OCI-LY7 (cell line): Measurements from ENCODE around the gene LINS1. TPM values are rescaled to one million over a fixed set of nuclear protein-coding genes. Genes with fewer than 3 reads are reported as not detected.

ENCODE experiments used
- BruUV-seq: library from RNA; stranded (reverse); fragments of 400-500 nt; replicated peaks from 2 replicates; lab custom pipeline; 2021; lab: Mats Ljungman, UMichigan
- CTCF ChIA-PET: fragments of 300-600 bp; sonication (Branson Sonifier 250); formaldehyde crosslinking; loops from one replicate; lab custom pipeline; 2022; ENCODE audit warnings: antibody characterized with exemption; ENCODE audit not compliant: unreplicated experiment; lab: Charles Lee
- POLR2A ChIA-PET: fragments of 300-600 bp; sonication (Branson Sonifier 250); formaldehyde crosslinking; loops from one replicate; lab custom pipeline; 2022; ENCODE audit warnings: antibody characterized with exemption; lab: Charles Lee
- DNase-seq: peaks from one replicate; pipeline ENCODE4 v3.0.0-alpha.2; 2015; ENCODE audit warnings: low spot score
- H2AFZ ChIP-seq: fragments of 200-600 bp; sonication (generic), shearing (Covaris generic); 2 replicates; pipeline ENCODE4 v1.6.1; 2014; ENCODE audit warnings: mild to moderate bottlenecking, antibody characterized with exemption, low read length, moderate library complexity
- H3K27ac ChIP-seq: fragments of 200-600 bp; sonication (generic); 2 replicates; pipeline ENCODE4 v1.5.1; 2014; ENCODE audit warnings: mixed run types, low read depth, mild to moderate bottlenecking, moderate library complexity, low read length, inconsistent platforms; ENCODE audit not compliant: poor library complexity, severe bottlenecking
- H3K36me3 ChIP-seq: fragments of 200-600 bp; sonication (generic); 2 replicates; pipeline ENCODE4 v1.6.1; 2014; ENCODE audit warnings: mild to moderate bottlenecking, antibody characterized with exemption, low read length, moderate library complexity, mixed read lengths; ENCODE audit not compliant: insufficient read depth
- H3K4me1 ChIP-seq: fragments of 200-600 bp; sonication (generic); 2 replicates; pipeline ENCODE4 v1.5.1; 2014; ENCODE audit warnings: mild to moderate bottlenecking, low read length; ENCODE audit not compliant: insufficient read depth, poor library complexity, severe bottlenecking
- H3K4me2 ChIP-seq: fragments of 200-600 bp; sonication (generic); 2 replicates; pipeline ENCODE4 v1.6.1; 2014; ENCODE audit warnings: mild to moderate bottlenecking, low read length
- H3K4me3 ChIP-seq: fragments of 200-600 bp; sonication (generic); 2 replicates; pipeline ENCODE4 v1.5.1; 2014; ENCODE audit warnings: mild to moderate bottlenecking, low read depth, low read length; ENCODE audit not compliant: poor library complexity, severe bottlenecking
- H3K79me2 ChIP-seq: fragments of 200-600 bp; sonication (generic); 2 replicates; pipeline ENCODE4 v1.6.1; 2016; ENCODE audit warnings: low read depth, mild to moderate bottlenecking, low read length, moderate library complexity, mixed read lengths; ENCODE audit not compliant: insufficient read depth
- H3K9me2 ChIP-seq: fragments of 200-600 bp; sonication (generic); 2 replicates; pipeline ENCODE4 v1.6.1; 2016; ENCODE audit warnings: mild to moderate bottlenecking, low read length, mixed read lengths; ENCODE audit not compliant: insufficient read depth
- H3K9me3 ChIP-seq: fragments of 200-600 bp; sonication (generic); 2 replicates; pipeline ENCODE4 v1.6.1; 2014; ENCODE audit warnings: mild to moderate bottlenecking, mixed run types, low read length, mixed read lengths
- H4K20me1 ChIP-seq: fragments of 200-600 bp; sonication (generic); 2 replicates; pipeline ENCODE4 v1.6.1; 2014; ENCODE audit warnings: mild to moderate bottlenecking, antibody characterized with exemption, low read length, moderate library complexity, mixed read lengths; ENCODE audit not compliant: insufficient read depth
- CTCF ChIP-seq: fragments of 200-600 bp; sonication (generic); conservative IDR thresholded peaks from 2 replicates; pipeline ENCODE4 v1.5.1; 2014; ENCODE audit warnings: mild to moderate bottlenecking, antibody characterized with exemption, low read length, moderate library complexity, mixed read lengths
- EZH2phosphoT487 ChIP-seq: fragments of 200-600 bp; sonication (generic); IDR thresholded peaks from 2 replicates; pipeline ENCODE4 v1.6.1; 2018; ENCODE audit warnings: low read depth, borderline replicate concordance, mild to moderate bottlenecking, mixed run types, antibody characterized with exemption, low read length, moderate library complexity, mixed read lengths
- intact Hi-C: fragments of 100-400 bp; cut with micrococcal nuclease; formaldehyde crosslinking; loops from one replicate; pipeline ENCODE4 v1.10.0; 2022; ENCODE audit not compliant: unreplicated experiment
- total RNA-seq, 2 experiments: library from RNA; depleted of rRNA in 1 of 2; stranded (reverse); fragments of >200 nt in 1 of 2; shearing (Covaris generic) in 1 of 2; gene quantifications; 2 replicates each; pipeline ENCODE4 v1.2.3, GENCODE V29; 2014 to 2022

The LINS1 gene
- total RNA-seq, 2 experiments from 2014 or later: 6.6 to 14.3 TPM

- no peak overlapping the region for H3K4me3 ChIP-seq
- peaks cover 6% of the 10 kb centered on the region; the same call in 1 of the 2 replicates for H3K79me2 ChIP-seq
- H3K9me3 ChIP-seq: no peaks in the 10 kb centered on the region
- DNase-seq: no peak
- no TSS peak for BruUV-seq
- H2AFZ ChIP-seq: no peak overlapping the region
- H3K9me2 ChIP-seq: no peaks in the 10 kb centered on the region
- intact Hi-C loops: no loop called here
- 0 out of 2 replicates have a peak, but pooled peaks cover 6% of the 10 kb centered on the region for H4K20me1 ChIP-seq
- ChIA-PET POLR2A (interaction anchor here (0.6 kb wide), 1 partner anchor 342 kb away, joined by 4 read pairs; no protein-coding TSS in a partner anchor), CTCF (no interaction called here)
- no peaks in the 10 kb centered on the region for H3K4me1 ChIP-seq
- no peaks in the 10 kb centered on the region for H3K36me3 ChIP-seq
- H3K4me2 ChIP-seq: no peak overlapping the region
- TF ChIP-seq CTCF: no peak
- no peak for TF ChIP-seq EZH2phosphoT487
- no peak overlapping the region for H3K27ac ChIP-seq
These were observed 41.0 kb upstream of the LINS1 start for GRCh38 chr15:100642950-100643338.

- H4K20me1 ChIP-seq: 0 out of 2 replicates have a peak, but pooled peaks cover 6% of the 10 kb centered on the region
- peaks cover 6% of the 10 kb centered on the region; the same call in 1 of the 2 replicates for H3K79me2 ChIP-seq
- BruUV-seq: no TSS peak
- no peak overlapping the region for H3K27ac ChIP-seq
- no peaks in the 10 kb centered on the region for H3K9me2 ChIP-seq
- CTCF ChIA-PET: no interaction called here
- no peaks in the 10 kb centered on the region for H3K36me3 ChIP-seq
- no peak for DNase-seq
- no peak overlapping the region for H3K4me2 ChIP-seq
- intact Hi-C loops: no loop called here
- no peaks in the 10 kb centered on the region for H3K9me3 ChIP-seq
- TF ChIP-seq EZH2phosphoT487 (no peak), CTCF (no peak)
- H3K4me3 ChIP-seq: no peak overlapping the region
- POLR2A ChIA-PET: interaction anchor here (0.6 kb wide), 1 partner anchor 342 kb away, joined by 4 read pairs; no protein-coding TSS in a partner anchor
- no peaks in the 10 kb centered on the region for H3K4me1 ChIP-seq
- H2AFZ ChIP-seq: no peak overlapping the region
These were observed 40.4 kb upstream of the LINS1 start for GRCh38 chr15:100642213-100642949.

DNA sequence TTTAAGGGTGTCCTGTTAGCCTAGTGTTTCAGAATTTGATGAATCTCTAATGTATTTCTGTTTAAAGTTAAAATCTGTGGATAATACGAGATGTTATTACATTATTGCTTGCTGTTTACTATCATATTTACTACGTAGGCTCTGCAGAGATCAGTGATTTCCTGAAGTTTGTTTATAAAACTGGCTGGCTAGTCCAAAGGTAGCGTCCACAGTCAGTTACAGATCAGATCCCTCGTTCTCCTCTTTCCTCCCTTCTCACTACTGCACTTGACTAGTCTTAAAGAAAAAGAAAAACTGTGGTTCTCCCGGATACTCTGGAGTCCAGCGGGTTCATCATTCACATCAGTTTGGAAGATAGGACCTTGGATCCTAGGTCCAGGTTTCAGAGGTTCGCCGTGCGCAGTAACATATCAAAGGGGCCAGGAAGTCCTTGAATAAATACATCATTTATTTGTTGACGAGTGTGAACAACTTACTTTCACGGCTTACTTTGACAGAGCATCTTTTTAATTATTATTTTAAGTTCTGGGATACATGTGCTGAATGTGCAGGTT, 36.3 kb upstream of the LINS1 start:
- Histone ChIP-seq H2AFZ (no peak overlapping the region), H3K4me2 (no peak overlapping the region), H3K36me3 (no peaks in the 10 kb centered on the region), H4K20me1 (no peaks in the 10 kb centered on the region), H3K79me2 (peaks cover 6% of the 10 kb centered on the region; the same call in 1 of the 2 replicates), H3K9me3 (no peaks in the 10 kb centered on the region), H3K4me1 (no peaks in the 10 kb centered on the region), H3K4me3 (no peak overlapping the region), H3K9me2 (no peaks in the 10 kb centered on the region), H3K27ac (no peak overlapping the region)
- intact Hi-C loops: no loop called here
- no peak for TF ChIP-seq EZH2phosphoT487
- no peak for TF ChIP-seq CTCF
- BruUV-seq: no TSS peak
- ChIA-PET POLR2A (no interaction called here), CTCF (no interaction called here)
- no peak for DNase-seq
